IMR-90 (cell line): ENCODE results near the gene TCFL5. TPM values are rescaled to one million over a fixed set of nuclear protein-coding genes. Genes with fewer than 3 reads are reported as not detected.

Source experiments
- ATAC-seq: fragments of 200-7000 bp; cut with Tn5 transposase; 2 replicates; pipeline ENCODE4 v1.9.1; 2020; ENCODE audit warnings: low read depth, mild to moderate bottlenecking, moderate library complexity
- BruUV-seq: library from RNA; stranded (reverse); fragments of 400-500 nt; replicated peaks from 2 replicates; lab custom pipeline; 2021; lab: Mats Ljungman, UMichigan
- CTCF ChIA-PET: fragments of 300-600 bp; formaldehyde crosslinking; extraction: SDS; loops from one replicate; lab custom pipeline; 2021; ENCODE audit warnings: antibody characterized with exemption; lab: Yijun Ruan, JAX
- POLR2A ChIA-PET: fragments of 300-600 bp; sonication (Branson Sonifier 250); formaldehyde crosslinking; loops from one replicate; lab custom pipeline; 2022; ENCODE audit warnings: antibody characterized with exemption; ENCODE audit not compliant: unreplicated experiment; lab: Charles Lee
- DNase-seq: peaks from one replicate; pipeline ENCODE4 v3.0.0; 2013
- H2AFZ ChIP-seq: replicated peaks from 2 replicates; pipeline ENCODE3; 2013; ENCODE audit warnings: low read length, mild to moderate bottlenecking; ENCODE audit not compliant: poor library complexity
- H2AK5ac ChIP-seq: 2 replicates; pipeline ENCODE4 v1.6.1; 2013; ENCODE audit warnings: low read depth, low read length, inconsistent platforms
- H2AK9ac ChIP-seq: replicated peaks from 2 replicates; pipeline ENCODE3; 2013; ENCODE audit warnings: mild to moderate bottlenecking, low read depth, low read length, moderate library complexity; ENCODE audit not compliant: poor library complexity
- H2BK120ac ChIP-seq: 2 replicates; pipeline ENCODE4 v1.6.1; 2013; ENCODE audit warnings: low read depth, low read length, inconsistent platforms
- H2BK15ac ChIP-seq: 3 replicates; pipeline ENCODE4 v1.6.1; 2013; ENCODE audit warnings: low read depth, low read length, inconsistent platforms
- H2BK20ac ChIP-seq: 2 replicates; pipeline ENCODE4 v1.6.1; 2013; ENCODE audit warnings: low read depth, mild to moderate bottlenecking, inconsistent platforms, low read length, moderate library complexity
- H2BK5ac ChIP-seq: 2 replicates; pipeline ENCODE4 v1.6.1; 2013; ENCODE audit warnings: mild to moderate bottlenecking, low read depth, low read length, inconsistent platforms; ENCODE audit not compliant: poor library complexity, severe bottlenecking
- H3K14ac ChIP-seq: replicated peaks from 2 replicates; pipeline ENCODE4 v1.6.1; 2013; ENCODE audit warnings: low read depth, low read length, inconsistent platforms
- H3K18ac ChIP-seq: 2 replicates; pipeline ENCODE4 v1.6.1; 2013; ENCODE audit warnings: low read depth, low read length, control low read depth
- H3K23ac ChIP-seq: 2 replicates; pipeline ENCODE4 v1.6.1; 2013; ENCODE audit warnings: low read depth, low read length, inconsistent platforms
- H3K27ac ChIP-seq: 2 replicates; pipeline ENCODE4 v1.5.1; 2013; ENCODE audit warnings: mild to moderate bottlenecking, control low read depth, low read length; ENCODE audit not compliant: insufficient read depth
- H3K27me3 ChIP-seq: 2 replicates; pipeline ENCODE4 v1.6.1; 2013; ENCODE audit warnings: low read length; ENCODE audit not compliant: control insufficient read depth, insufficient read depth
- H3K36me3 ChIP-seq: 2 replicates; pipeline ENCODE4 v1.6.1; 2013; ENCODE audit warnings: low read length, mixed read lengths; ENCODE audit not compliant: control insufficient read depth, insufficient read depth
- H3K4ac ChIP-seq: 2 replicates; pipeline ENCODE4 v1.6.1; 2013; ENCODE audit warnings: low read depth, low read length, inconsistent platforms
- H3K4me1 ChIP-seq: 2 replicates; pipeline ENCODE4 v1.6.1; 2013; ENCODE audit warnings: low read length, mixed read lengths; ENCODE audit not compliant: control insufficient read depth, insufficient read depth
- H3K4me2 ChIP-seq: 2 replicates; pipeline ENCODE4 v1.6.1; 2013; ENCODE audit warnings: low read depth, mild to moderate bottlenecking, control low read depth, low read length, moderate library complexity
- H3K4me3 ChIP-seq: 2 replicates; pipeline ENCODE4 v1.5.1; 2013; ENCODE audit warnings: low read depth, mild to moderate bottlenecking, control low read depth, low read length, moderate library complexity; ENCODE audit not compliant: insufficient read depth
- H3K56ac ChIP-seq: 2 replicates; pipeline ENCODE4 v1.6.1; 2013; ENCODE audit warnings: low read length, inconsistent platforms; ENCODE audit not compliant: insufficient read depth; ENCODE audit errors: extremely low read depth
- H3K79me1 ChIP-seq, 2 experiments: 2 replicates each; pipeline ENCODE4 v1.6.1; 2013; ENCODE audit warnings: low read length in 2 of 2, inconsistent platforms in 1 of 2, low read depth in 1 of 2
- H3K9ac ChIP-seq: 2 replicates; pipeline ENCODE4 v1.6.1; 2013; ENCODE audit warnings: low read depth, low read length, control low read depth
- H3K9me1 ChIP-seq: 2 replicates; pipeline ENCODE4 v1.6.1; 2013; ENCODE audit warnings: low read length, inconsistent platforms; ENCODE audit not compliant: insufficient read depth
- H3K9me3 ChIP-seq: 2 replicates; pipeline ENCODE4 v1.6.1; 2013; ENCODE audit warnings: low read length; ENCODE audit not compliant: control insufficient read depth, insufficient read depth
- H4K20me1 ChIP-seq: 2 replicates; pipeline ENCODE4 v1.6.1; 2013; ENCODE audit warnings: low read length, inconsistent platforms; ENCODE audit not compliant: insufficient read depth
- H4K5ac ChIP-seq: 2 replicates; pipeline ENCODE4 v1.6.1; 2013; ENCODE audit warnings: mild to moderate bottlenecking, low read depth, low read length, control low read depth
- H4K8ac ChIP-seq, 2 experiments: 2 replicates each; pipeline ENCODE4 v1.6.1; 2013; ENCODE audit warnings: low read depth in 2 of 2, low read length in 2 of 2, control low read depth in 1 of 2, inconsistent platforms in 1 of 2
- H4K91ac ChIP-seq: 2 replicates; pipeline ENCODE4 v1.6.1; 2013; ENCODE audit warnings: low read depth, low read length, inconsistent platforms; ENCODE audit not compliant: insufficient read depth
- BHLHE40 ChIP-seq: fragments of 150-350 bp; IDR thresholded peaks from 2 replicates; pipeline ENCODE4 v1.6.1; 2016; ENCODE audit warnings: mild to moderate bottlenecking, low read depth, low read length
- CEBPB ChIP-seq: IDR thresholded peaks from 2 replicates; pipeline ENCODE4 v1.6.1; 2012; ENCODE audit warnings: low read depth, low read length, improper control_type of control experiment
- NFE2L2 ChIP-seq: fragments of 150-350 bp; IDR thresholded peaks from 2 replicates; pipeline ENCODE4 v1.6.1; 2016; ENCODE audit warnings: low read depth, mild to moderate bottlenecking, low read length
- POLR2A ChIP-seq: IDR thresholded peaks from 2 replicates; pipeline ENCODE4 v1.6.1; 2012; ENCODE audit warnings: mild to moderate bottlenecking, low read depth, low read length
- WGBS, 2 experiments: methylation state at CpG; one replicate each; pipeline versions ENCODE4 v1.1.5 to v1.1.7; 2013; ENCODE audit warnings: missing lambda C conversion rate in 2 of 2; ENCODE audit not compliant: insufficient read length in 1 of 2; ENCODE audit errors: extremely low coverage in 2 of 2; 5-methylcytosine and 5-hydroxymethylcytosine counted together
- dilution Hi-C: fragments of 300-500 bp; cut with HindIII; formaldehyde crosslinking; loops from one replicate; pipeline ENCODE4 v1.14.3; 2018; ENCODE audit warnings: low sequenced_read_pairs; ENCODE audit not compliant: unreplicated experiment
- in situ Hi-C: fragments of 300-500 bp; cut with MboI; formaldehyde crosslinking; loops from 3 replicates; pipeline ENCODE4 v1.14.3; 2019; ENCODE audit warnings: low sequenced_read_pairs, inconsistent platforms, mixed read lengths
- intact Hi-C: fragments of 100-400 bp; cut with micrococcal nuclease; formaldehyde crosslinking; loops from 2 replicates; pipeline ENCODE4 v1.10.0; 2022
- polyA plus RNA-seq, 3 experiments: library from polyadenylated mRNA; depleted of rRNA; stranded (reverse); fragments of >200 nt; gene quantifications; 2 replicates each; pipeline ENCODE4 v1.2.3, GENCODE V29; 2012; ENCODE audit warnings: low replicate concordance in 1 of 3
- total RNA-seq: library from RNA; depleted of rRNA; stranded (reverse); fragments of >200 nt; gene quantifications from 2 replicates; pipeline ENCODE4 v1.2.3, GENCODE V29; 2012

The TCFL5 gene
- total and polyA plus RNA-seq, 2 of the 4 experiments (the other 2 are of a cell fraction) = 6.0 to 8.2 TPM

GRCh38 chr20:62836967-62837490 lies 24.6 kb downstream of the TCFL5 start:
- Histone ChIP-seq H2BK20ac (no peak overlapping the region), H3K9me1 (no peaks in the 10 kb centered on the region; the same call in 1 of the 2 replicates), H3K79me1 (no peaks in the 10 kb centered on the region), H3K27me3 (no peaks in the 10 kb centered on the region; the same call in 1 of the 2 replicates), H3K23ac (no peak overlapping the region), H2AFZ (no peak overlapping the region), H3K9me3 (no peaks in the 10 kb centered on the region), H3K4me1 (peaks cover 3% of the 10 kb centered on the region; the same call in 1 of the 2 replicates), H3K4me2 (no peak overlapping the region), H4K5ac (no peak overlapping the region), H3K9ac (no peak overlapping the region), H3K36me3 (no peaks in the 10 kb centered on the region), H3K4me3 (no peak overlapping the region), H2BK120ac (no peak overlapping the region), H3K27ac (no peak overlapping the region), H3K4ac (no peak overlapping the region), H3K18ac (no peak overlapping the region), H2BK5ac (no peak overlapping the region), H4K91ac (no peak overlapping the region), H4K8ac (no peak overlapping the region), H2BK15ac (no peak overlapping the region), H2AK5ac (no peak overlapping the region), H4K20me1 (no peaks in the 10 kb centered on the region), H3K56ac (no peak overlapping the region), H2AK9ac (no peak overlapping the region), H3K14ac (no peak overlapping the region)
- ATAC-seq = no peak
- intact Hi-C loops (no loop called here), in situ Hi-C loops (no loop called here), dilution Hi-C loops (no loop called here)
- TF ChIP-seq BHLHE40 (no peak), POLR2A (no peak), CEBPB (no peak), NFE2L2 (no peak)
- BruUV-seq = no TSS peak
- POLR2A ChIA-PET = no interaction called here
- CTCF ChIA-PET = no interaction called here
- DNase-seq = no peak
- 96% methylated on average over 8 of the region's 19 CpGs; no CpG with 5 or more reads in 1 of the 2 experiments for WGBS, 2 experiments
